ENCODE measurements around the gene HIVEP2. TPM values are rescaled to one million over a fixed set of nuclear protein-coding genes. Genes with fewer than 3 reads are reported as not detected.

The HIVEP2 gene
- total RNA-seq, 2 experiments from 2014 or later, result 48.4 to 48.6 TPM

DNA sequence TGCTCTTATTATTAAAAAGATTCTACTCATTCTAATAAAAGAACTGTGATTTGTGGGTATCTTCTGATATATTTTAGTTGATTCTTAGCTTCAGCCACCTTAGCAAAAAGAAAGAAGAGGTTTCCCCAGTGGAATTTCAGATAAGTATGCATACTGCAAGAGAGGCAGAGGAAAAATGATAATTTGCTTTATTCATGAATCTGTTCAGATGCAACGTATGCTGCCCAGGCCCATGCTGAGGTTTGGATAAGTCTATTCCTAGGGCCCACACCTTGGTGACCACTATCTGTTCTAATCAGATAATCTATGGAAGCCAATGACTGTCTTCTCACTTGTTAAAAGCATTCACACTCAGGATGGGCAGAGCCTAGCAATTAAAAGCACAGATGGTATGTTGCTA is 194.0 kb downstream of the HIVEP2 start:
- H3K36me3 ChIP-seq (ENCODE audit: insufficient read depth, low read length), result peaks cover 35% of the 10 kb centered on the region
- POLR2A ChIA-PET, result no interaction called here
- no peak overlapping the region for H3K27ac ChIP-seq (ENCODE audit: low read depth in 1 of 2, low read length in 2 of 2)

GRCh38 chr6:142749556-142749955 is 195.4 kb downstream of the HIVEP2 start:
- peaks cover 6% of the 10 kb centered on the region for H3K4me1 ChIP-seq (ENCODE audit: insufficient read depth, low read length)
- H3K4me3 Mint-ChIP-seq, result no peak overlapping the region
- no peaks in the 10 kb centered on the region for H3K27me3 ChIP-seq (ENCODE audit: control insufficient read depth in 1 of 2, insufficient read depth in 2 of 2, low read length in 2 of 2)
- CTCF ChIA-PET, result interaction anchor here (1.3 kb wide), 1 partner anchor 9 kb away, joined by 3 read pairs; no protein-coding TSS in a partner anchor
- DNase-seq (no peak), ATAC-seq (ENCODE audit: poor library complexity) (no peak)
- no peak overlapping the region for H3K4me3 ChIP-seq (ENCODE audit: low read length)
- H3K27ac Mint-ChIP-seq, result no peak overlapping the region
- no peaks in the 10 kb centered on the region for H3K27me3 Mint-ChIP-seq
- no peaks in the 10 kb centered on the region for H3K9me3 Mint-ChIP-seq
- H3K4me1 Mint-ChIP-seq (ENCODE audit: low read depth), result peaks cover 28% of the 10 kb centered on the region
- H3K36me3 ChIP-seq (ENCODE audit: insufficient read depth, low read length), result peaks cover 21% of the 10 kb centered on the region
- H3K27ac ChIP-seq (ENCODE audit: low read depth in 1 of 2, low read length in 2 of 2), result no peak overlapping the region
- H3K36me3 Mint-ChIP-seq (ENCODE audit: low read depth), result peaks cover 22% of the 10 kb centered on the region
- POLR2A ChIA-PET, result interaction anchor here (0.8 to 1.8 kb wide), 5 partner anchors 9 to 701 kb away, joined by 3 to 10 read pairs (median 3); partner anchors contain the start of genes ADAT2 and PEX3
- intact Hi-C loops (cut with DNase I, micrococcal nuclease), result loop anchor here in 1 of 2 experiments (5.0 kb wide), 1 partner anchor 193 kb away; no protein-coding TSS in a partner anchor
- H3K9me3 ChIP-seq (ENCODE audit: control insufficient read depth in 1 of 2, insufficient read depth in 1 of 2, low read length in 2 of 2), result no peaks in the 10 kb centered on the region
- TF ChIP-seq, protein P1, sequence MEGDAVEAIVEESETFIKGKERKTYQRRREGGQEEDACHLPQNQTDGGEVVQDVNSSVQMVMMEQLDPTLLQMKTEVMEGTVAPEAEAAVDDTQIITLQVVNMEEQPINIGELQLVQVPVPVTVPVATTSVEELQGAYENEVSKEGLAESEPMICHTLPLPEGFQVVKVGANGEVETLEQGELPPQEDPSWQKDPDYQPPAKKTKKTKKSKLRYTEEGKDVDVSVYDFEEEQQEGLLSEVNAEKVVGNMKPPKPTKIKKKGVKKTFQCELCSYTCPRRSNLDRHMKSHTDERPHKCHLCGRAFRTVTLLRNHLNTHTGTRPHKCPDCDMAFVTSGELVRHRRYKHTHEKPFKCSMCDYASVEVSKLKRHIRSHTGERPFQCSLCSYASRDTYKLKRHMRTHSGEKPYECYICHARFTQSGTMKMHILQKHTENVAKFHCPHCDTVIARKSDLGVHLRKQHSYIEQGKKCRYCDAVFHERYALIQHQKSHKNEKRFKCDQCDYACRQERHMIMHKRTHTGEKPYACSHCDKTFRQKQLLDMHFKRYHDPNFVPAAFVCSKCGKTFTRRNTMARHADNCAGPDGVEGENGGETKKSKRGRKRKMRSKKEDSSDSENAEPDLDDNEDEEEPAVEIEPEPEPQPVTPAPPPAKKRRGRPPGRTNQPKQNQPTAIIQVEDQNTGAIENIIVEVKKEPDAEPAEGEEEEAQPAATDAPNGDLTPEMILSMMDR (IDR thresholded peaks at IDR 0.05), result no peak

More for the DNA sequence above, 194.0 kb downstream of the HIVEP2 start:
- CTCF ChIA-PET, result no interaction called here
- intact Hi-C loops (cut with DNase I, micrococcal nuclease), result loop anchor here in 1 of 2 experiments (2.0 kb wide), 1 partner anchor 134 kb away; no protein-coding TSS in a partner anchor
- Mint-ChIP-seq H3K36me3 (ENCODE audit: low read depth) (peaks cover 35% of the 10 kb centered on the region), H3K4me1 (ENCODE audit: low read depth) (peaks cover 40% of the 10 kb centered on the region), H3K27me3 (no peaks in the 10 kb centered on the region), H3K27ac (peak overlapping the region; percentile 5), H3K4me3 (no peak overlapping the region), H3K9me3 (no peaks in the 10 kb centered on the region)
- ATAC-seq (ENCODE audit: poor library complexity) (no peak), DNase-seq (no peak)
- Histone ChIP-seq H3K4me1 (ENCODE audit: insufficient read depth, low read length) (peaks cover 7% of the 10 kb centered on the region), H3K27me3 (ENCODE audit: control insufficient read depth in 1 of 2, insufficient read depth in 2 of 2, low read length in 2 of 2) (no peaks in the 10 kb centered on the region), H3K4me3 (ENCODE audit: low read length) (no peak overlapping the region), H3K9me3 (ENCODE audit: control insufficient read depth in 1 of 2, insufficient read depth in 1 of 2, low read length in 2 of 2) (no peaks in the 10 kb centered on the region)
- TF ChIP-seq, protein P1 (IDR thresholded peaks at IDR 0.05), result no peak

GRCh38 chr6:142746524-142746923 is 198.5 kb downstream of the HIVEP2 start:
- H3K4me1 Mint-ChIP-seq (ENCODE audit: low read depth), result peaks cover 28% of the 10 kb centered on the region
- H3K27ac Mint-ChIP-seq, result no peak overlapping the region
- H3K27me3 Mint-ChIP-seq, result no peaks in the 10 kb centered on the region
- H3K9me3 Mint-ChIP-seq, result no peaks in the 10 kb centered on the region
- ChIA-PET CTCF (interaction anchor here (1.2 kb wide), 1 partner anchor 280 kb away, joined by 4 read pairs; no protein-coding TSS in a partner anchor), POLR2A (interaction anchor here (1.0 to 1.5 kb wide), 5 partner anchors 15 to 200 kb away, joined by 3 to 4 read pairs (median 3); no protein-coding TSS in a partner anchor)
- peak in 11 of 14 experiments; percentile 7 to 67 (median 15) for DNase-seq
- Histone ChIP-seq H3K4me1 (ENCODE audit: insufficient read depth, low read length) (peaks cover 6% of the 10 kb centered on the region), H3K27ac (ENCODE audit: low read depth in 1 of 2, low read length in 2 of 2) (no peak overlapping the region), H3K9me3 (ENCODE audit: control insufficient read depth in 1 of 2, insufficient read depth in 1 of 2, low read length in 2 of 2) (no peaks in the 10 kb centered on the region), H3K4me3 (ENCODE audit: low read length) (no peak overlapping the region), H3K27me3 (ENCODE audit: control insufficient read depth in 1 of 2, insufficient read depth in 2 of 2, low read length in 2 of 2) (no peaks in the 10 kb centered on the region), H3K36me3 (ENCODE audit: insufficient read depth, low read length) (no peaks in the 10 kb centered on the region)
- TF ChIP-seq, protein P1 (IDR thresholded peaks at IDR 0.05), result peak; percentile 56
- no peak overlapping the region for H3K4me3 Mint-ChIP-seq
- peak; percentile 55 for ATAC-seq (ENCODE audit: poor library complexity)
- intact Hi-C loops (cut with DNase I, micrococcal nuclease), result loop anchor here (2.0 to 5.0 kb wide), 2 partner anchors 196 to 204 kb away; no protein-coding TSS in a partner anchor
- no peaks in the 10 kb centered on the region for H3K36me3 Mint-ChIP-seq (ENCODE audit: low read depth)
